Inferior parietal cortex (tissue), 1 donor: ENCODE data around the gene TTC27.
"Not testable (repeated sequence)": the region's sequence is repeated elsewhere in the genome, so short reads cannot be mapped to it uniquely, and the experiment has no call there.

Source experiments
- DNase-seq: peaks from one replicate; pipeline ENCODE4 v3.0.0-alpha.2; 2016; ENCODE audit errors: extremely low spot score

TTC27 gene

DNA sequence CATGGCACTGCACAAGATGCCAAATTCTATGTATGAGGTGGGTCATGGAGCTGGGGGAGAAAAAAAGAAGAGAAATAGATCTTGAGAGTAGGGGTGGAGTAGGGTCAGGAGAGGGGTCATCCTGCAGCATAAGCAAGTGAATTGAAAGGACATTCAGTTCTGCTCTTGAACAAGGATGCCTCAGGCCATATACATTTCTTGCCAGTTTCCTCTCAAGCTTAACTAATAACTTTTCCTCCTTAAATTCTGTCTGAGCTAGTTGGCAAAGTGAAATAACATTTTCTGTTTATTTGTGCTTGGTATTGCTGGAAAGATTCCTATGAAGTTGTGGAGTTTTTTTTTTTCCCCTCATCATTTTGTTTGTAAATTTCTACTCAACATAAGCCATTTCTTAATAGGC is 219.9 kb downstream of the TTC27 start:
- no peak for DNase-seq

GRCh38 chr2:32849456-32850194 is 221.8 kb downstream of the TTC27 start:
- no peak for DNase-seq

DNA sequence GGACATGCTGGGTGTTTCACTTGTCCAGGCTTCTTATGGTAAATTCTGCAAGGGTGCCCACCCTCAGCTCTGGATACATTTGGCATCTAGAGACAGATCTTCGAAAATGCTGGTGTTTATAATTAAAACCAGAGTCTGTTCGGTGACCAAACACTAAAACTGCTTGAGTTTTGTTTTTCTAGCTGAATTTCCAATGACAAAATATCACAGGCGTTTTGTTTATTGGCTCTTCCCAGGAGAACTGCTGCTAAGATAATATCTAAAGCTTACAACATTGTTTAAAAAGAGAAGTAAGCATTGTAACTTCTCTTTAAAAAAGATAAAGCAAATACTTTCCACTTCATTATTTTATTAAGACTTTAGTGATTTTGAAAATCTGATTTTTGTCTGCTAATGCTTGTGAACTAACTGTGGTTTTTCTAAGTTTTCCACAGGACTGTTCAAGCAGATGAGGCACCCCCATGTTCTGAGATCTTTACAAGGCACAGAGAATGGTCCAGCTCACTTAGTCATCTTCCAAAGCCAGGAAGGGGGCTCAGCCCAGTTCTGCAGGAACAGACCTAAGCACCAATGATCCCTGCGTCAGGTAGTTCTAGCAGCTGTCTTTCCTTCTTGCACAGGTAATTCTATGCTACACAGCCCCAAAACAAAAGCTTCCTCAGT is 224.1 kb downstream of the TTC27 start:
- DNase-seq: no peak

DNA sequence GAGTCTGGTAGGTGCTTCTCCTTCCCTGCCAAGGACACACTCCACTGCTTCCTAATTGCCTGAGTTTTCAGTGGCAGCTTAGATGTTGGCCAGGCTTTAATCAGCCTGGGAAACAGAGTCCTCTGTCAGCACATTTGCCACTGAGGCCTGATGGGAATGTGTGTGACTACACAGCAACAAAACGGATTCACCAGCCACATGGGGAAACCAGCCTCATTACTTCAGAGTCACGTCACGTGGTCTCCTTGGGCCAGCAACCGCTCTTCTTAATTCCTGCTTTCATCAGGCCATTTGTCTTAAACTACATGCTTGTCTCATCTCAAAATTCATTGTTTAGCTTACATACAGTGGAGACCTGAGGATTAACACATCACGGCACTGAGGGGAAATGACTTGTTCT is 225.0 kb downstream of the TTC27 start:
- DNase-seq: no peak

GRCh38 chr2:32856891-32857290 is 229.0 kb downstream of the TTC27 start:
- DNase-seq: no peak

DNA sequence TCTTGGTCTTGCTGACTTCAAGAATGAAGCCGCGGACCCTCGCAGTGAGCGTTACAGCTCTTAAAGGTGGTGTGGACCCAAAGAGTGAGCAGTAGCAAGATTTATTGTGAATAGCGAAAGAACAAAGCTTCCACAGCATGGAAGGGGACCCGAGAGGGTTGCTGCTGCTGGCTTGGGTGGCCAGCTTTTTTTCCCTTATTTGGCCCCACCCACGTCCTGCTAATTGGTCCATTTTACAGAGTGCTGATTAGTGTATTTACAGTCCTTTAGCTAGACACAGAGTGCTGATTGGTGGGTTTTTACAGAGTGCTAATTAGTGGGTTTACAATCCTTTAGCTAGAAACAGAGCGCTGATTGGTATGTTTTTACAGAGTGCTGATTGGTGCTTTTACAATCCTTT is 230.9 kb downstream of the TTC27 start:
- DNase-seq: no peak

- DNase-seq: no peak
These were observed 232.5 kb downstream of the TTC27 start for GRCh38 chr2:32860385-32860784.

DNA sequence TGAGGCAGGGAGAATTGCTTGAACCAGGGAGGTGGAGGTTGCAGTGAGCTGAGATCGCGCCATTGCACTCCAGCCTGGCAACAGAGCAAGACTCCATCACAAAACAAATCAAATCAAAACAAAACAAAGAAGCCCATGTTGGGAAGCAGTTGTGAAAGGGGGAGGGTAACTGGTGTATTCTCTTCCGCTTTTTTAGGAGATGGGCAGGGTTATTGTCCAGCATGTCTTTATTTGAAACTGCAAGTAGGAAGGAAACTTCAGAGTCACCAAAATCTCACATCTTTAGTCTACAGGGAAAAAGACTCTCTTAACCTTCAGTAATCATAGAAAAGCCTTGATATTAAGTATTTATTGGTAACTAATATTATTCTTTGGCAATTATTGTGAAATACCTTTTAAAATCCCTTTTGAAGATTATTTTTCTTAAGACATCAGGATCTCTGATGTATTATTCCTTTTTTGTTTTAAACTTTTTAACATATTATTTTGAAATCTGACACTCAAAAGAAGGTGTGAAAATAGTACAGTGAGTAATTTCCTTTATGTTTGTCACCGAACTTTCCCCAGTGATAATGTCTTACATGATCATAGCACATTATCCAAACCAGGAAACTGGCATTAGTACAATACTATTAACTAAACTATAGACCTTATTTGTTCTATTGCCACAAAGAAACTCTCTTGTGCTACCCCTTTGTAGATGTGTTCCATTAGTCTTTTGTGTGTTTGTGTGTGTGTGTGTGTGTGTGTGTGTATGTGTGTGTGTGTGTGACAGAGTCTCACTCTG is 234.6 kb downstream of the TTC27 start:
- DNase-seq: no peak

- no peak for DNase-seq
These were observed 235.5 kb downstream of the TTC27 start for GRCh38 chr2:32863326-32863725.

- no peak for DNase-seq
These were observed 236.0 kb downstream of the TTC27 start for GRCh38 chr2:32863803-32864202.

- no peak for DNase-seq
These were observed 236.7 kb downstream of the TTC27 start for GRCh38 chr2:32864334-32865111.

DNA sequence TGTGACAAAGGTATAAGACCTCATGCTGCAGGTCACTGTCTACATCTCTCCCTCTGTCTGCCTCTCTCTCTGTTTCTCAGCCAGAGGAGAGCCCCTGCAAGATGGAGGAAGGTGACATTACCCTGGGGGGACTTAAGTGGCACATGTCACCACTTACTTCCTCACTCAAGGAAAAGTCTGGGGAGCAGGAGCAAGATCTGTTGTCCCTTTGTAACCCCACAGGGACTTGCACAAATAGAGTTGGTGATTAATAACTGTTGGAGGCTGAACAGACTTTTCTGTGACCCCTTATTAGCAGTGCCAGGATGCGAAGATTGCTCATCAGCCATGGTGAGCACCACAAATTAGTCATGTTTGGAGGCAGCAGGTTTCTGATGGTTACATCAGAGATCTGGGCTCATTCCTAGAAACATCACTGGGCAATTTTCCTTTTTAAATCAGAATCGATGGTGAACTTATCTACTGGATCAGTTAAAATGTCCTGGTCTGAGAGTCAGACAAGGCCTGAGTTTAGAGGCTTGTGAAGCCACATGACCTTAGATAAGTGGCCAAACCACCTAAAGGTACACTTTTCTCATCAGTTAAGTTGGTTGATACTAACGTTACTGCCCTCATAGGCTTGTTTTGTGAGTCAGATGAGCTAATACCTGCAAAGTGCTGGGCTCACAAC is 237.7 kb downstream of the TTC27 start:
- no peak for DNase-seq

DNA sequence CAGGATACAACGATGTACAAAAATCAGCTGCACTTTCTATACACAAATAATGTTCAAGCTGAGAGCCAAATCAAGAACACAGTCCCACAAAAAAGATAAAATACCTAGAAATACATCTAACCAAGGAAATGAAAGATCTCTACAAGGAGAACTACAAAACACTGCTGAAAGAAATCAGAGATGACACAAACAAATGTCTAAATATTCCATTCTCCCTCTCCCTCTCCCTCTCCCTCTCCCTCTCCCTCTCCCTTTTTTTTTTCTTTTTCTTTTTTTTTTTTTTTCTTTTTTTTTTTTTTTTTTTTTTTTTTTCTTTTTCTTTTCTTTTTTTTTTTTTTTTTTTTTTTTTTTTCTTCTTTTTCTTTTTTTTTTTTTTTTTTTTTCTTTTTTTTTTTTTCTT is 238.6 kb downstream of the TTC27 start:
- not testable (repeated sequence) for DNase-seq
